GM12878 (cell line): Measurements from ENCODE around the gene RCL1. TPM values are rescaled to one million over a fixed set of nuclear protein-coding genes. Genes with fewer than 3 reads are reported as not detected.
"Not testable (repeated sequence)": the region's sequence is repeated elsewhere in the genome, so short reads cannot be mapped to it uniquely, and the experiment has no call there.

ENCODE experiments used
- ATAC-seq: fragments of 200-7000 bp; cut with Tn5 transposase; 3 replicates; pipeline ENCODE4 v1.9.1; 2020; ENCODE audit warnings: mild to moderate bottlenecking, moderate library complexity
- BruUV-seq: library from RNA; stranded (reverse); fragments of 400-500 nt; replicated peaks from 2 replicates; lab custom pipeline; 2021; lab: Mats Ljungman, UMichigan
- CTCF ChIA-PET: fragments of 300-600 bp; sonication (Branson Sonifier 250); formaldehyde crosslinking; extraction: SDS; loops from one replicate; lab custom pipeline; 2021; ENCODE audit warnings: inconsistent platforms; lab: Yijun Ruan, JAX
- POLR2A ChIA-PET: fragments of 350-600 bp; formaldehyde crosslinking; extraction: SDS; loops from one replicate; lab custom pipeline; 2021; ENCODE audit warnings: inconsistent platforms; lab: Charles Lee
- RAD21 ChIA-PET: fragments of 300-600 bp; sonication (Branson Sonifier 250); formaldehyde crosslinking; loops from one replicate; lab custom pipeline; 2023; ENCODE audit warnings: antibody characterized with exemption; ENCODE audit not compliant: unreplicated experiment; lab: Charles Lee
- SMC1A ChIA-PET: fragments of 300-600 bp; sonication (Branson Sonifier 250); formaldehyde crosslinking; loops from one replicate; lab custom pipeline; 2023; ENCODE audit not compliant: unreplicated experiment, uncharacterized antibody; lab: Charles Lee
- DNase-seq: peaks from one replicate; pipeline ENCODE4 v3.0.0-alpha.2; 2011; ENCODE audit warnings: low read depth, low spot score
- FAIRE-seq: peaks from 3 replicates; lab custom pipeline; 2011; peaks lifted over from hg19 to GRCh38; lab: Jason Lieb, UNC
- H2AFZ ChIP-seq: 2 replicates; pipeline ENCODE4 v1.6.0; 2011; ENCODE audit warnings: low read depth, low read length, control low read depth; ENCODE audit not compliant: control insufficient read depth
- H3K27ac ChIP-seq: 2 replicates; pipeline ENCODE4 v1.5.1; 2011; ENCODE audit warnings: control low read depth; ENCODE audit not compliant: control insufficient read depth, insufficient read depth
- H3K27me3 ChIP-seq, 2 experiments: replicated peaks in 1 of 2; 2 replicates each; pipeline versions ENCODE4 v1.6.0 to v1.6.1; 2011; ENCODE audit warnings: low read length in 1 of 2; ENCODE audit not compliant: control insufficient read depth in 2 of 2, insufficient read depth in 2 of 2
- H3K36me3 ChIP-seq, 2 experiments: 2 replicates each; pipeline ENCODE4 v1.5.1; 2011; ENCODE audit warnings: low read length in 1 of 2; ENCODE audit not compliant: control insufficient read depth in 2 of 2, insufficient read depth in 2 of 2
- H3K4me1 ChIP-seq: 2 replicates; pipeline ENCODE4 v1.6.1; 2011; ENCODE audit warnings: mild to moderate bottlenecking, low read length, moderate library complexity, mixed read lengths; ENCODE audit not compliant: control insufficient read depth, insufficient read depth
- H3K4me2 ChIP-seq: 2 replicates; pipeline ENCODE4 v1.6.0; 2011; ENCODE audit warnings: control low read depth; ENCODE audit not compliant: control insufficient read depth, insufficient read depth
- H3K4me3 ChIP-seq: fragments of 200-600 bp; sonication (generic); 2 replicates; pipeline ENCODE4 v1.5.1; 2016
- H3K79me2 ChIP-seq: 2 replicates; pipeline ENCODE4 v1.6.0; 2011; ENCODE audit warnings: low read length; ENCODE audit not compliant: control insufficient read depth, insufficient read depth
- H3K9ac ChIP-seq: 2 replicates; pipeline ENCODE4 v1.8.0; 2011; ENCODE audit warnings: low read length, control low read depth, mixed read lengths; ENCODE audit not compliant: control insufficient read depth, insufficient read depth
- H3K9me3 ChIP-seq: replicated peaks from 3 replicates; pipeline ENCODE4 v1.5.1; 2011; ENCODE audit warnings: mild to moderate bottlenecking, low read length; ENCODE audit not compliant: control insufficient read depth, insufficient read depth
- H4K20me1 ChIP-seq: 2 replicates; pipeline ENCODE4 v1.6.0; 2011; ENCODE audit not compliant: control insufficient read depth, insufficient read depth
- BACH1 ChIP-seq: fragments of 450-650 bp; IDR thresholded peaks from 2 replicates; pipeline ENCODE4 v1.6.1; 2017; ENCODE audit warnings: mild to moderate bottlenecking, borderline replicate concordance
- ETV6 ChIP-seq, 2 experiments: fragments of 450-650 bp in 1 of 2; IDR thresholded peaks in 1 of 2; conservative IDR thresholded peaks in 1 of 2; 2 replicates each; pipeline ENCODE4 v1.6.1; 2014; ENCODE audit warnings: antibody characterized with exemption in 1 of 2, borderline replicate concordance in 1 of 2, low read depth in 1 of 2, mild to moderate bottlenecking in 1 of 2, moderate library complexity in 1 of 2
- MEF2B ChIP-seq: fragments of 450-650 bp; IDR thresholded peaks from 2 replicates; pipeline ENCODE4 v1.6.1; 2018; ENCODE audit warnings: mild to moderate bottlenecking, moderate library complexity; ENCODE audit not compliant: partially characterized antibody, poor library complexity, severe bottlenecking
- NR2C1 ChIP-seq: fragments of 450-650 bp; IDR thresholded peaks from 2 replicates; pipeline ENCODE4 v1.6.1; 2017; ENCODE audit warnings: antibody characterized with exemption, mild to moderate bottlenecking, moderate library complexity
- POLR2AphosphoS5 ChIP-seq: IDR thresholded peaks from 2 replicates; pipeline ENCODE4 v1.6.1; 2011; ENCODE audit warnings: mild to moderate bottlenecking, low read length, inconsistent platforms
- TARDBP ChIP-seq: IDR thresholded peaks from 2 replicates; pipeline ENCODE4 v1.6.1; 2016; ENCODE audit warnings: borderline replicate concordance
- ZNF274 ChIP-seq: IDR thresholded peaks from one replicate; pipeline ENCODE4 v1.8.0; 2011; ENCODE audit not compliant: insufficient read length, insufficient read depth
- WGBS: methylation state at CpG from one replicate; pipeline ENCODE4 v1.1.6; 2016; ENCODE audit warnings: low lambda C conversion rate; ENCODE audit not compliant: insufficient replicate concordance, insufficient coverage; ENCODE audit errors: missing lambda C conversion rate; 5-methylcytosine and 5-hydroxymethylcytosine counted together
- in situ Hi-C: fragments of 300-500 bp; cut with MboI; formaldehyde crosslinking; loops from 9 replicates; pipeline ENCODE4 v1.14.3; 2018; ENCODE audit warnings: mixed read lengths
- intact Hi-C: fragments of 100-400 bp; cut with micrococcal nuclease; formaldehyde crosslinking; loops from one replicate; pipeline ENCODE4 v1.14.2; 2022; ENCODE audit not compliant: unreplicated experiment
- polyA plus RNA-seq, 11 experiments: library from polyadenylated mRNA; depleted of rRNA in 4 of 11; unstranded in 6 of 11; stranded (reverse) in 5 of 11; fragments of >200 nt; fragmentation: Nextera tagmentation in 4 of 11; fragmentation: Illumina TruSeq in 1 of 11; extraction: Ambion mirVana in 4 of 11; extraction: Trizol in 1 of 11; gene quantifications; 1 replicate in 1 of 11; 2 replicates in 10 of 11; pipeline versions ENCODE4 v1.2.1 to v1.2.3, GENCODE V29; 2011 to 2016; ENCODE audit warnings: inconsistent platforms in 2 of 11, missing spikeins in 2 of 11, low read depth in 1 of 11
- total RNA-seq, 4 experiments: library from RNA; depleted of rRNA in 3 of 4; stranded (reverse); fragments of >200 nt in 3 of 4; fragmentation: Illumina TruSeq in 1 of 4; extraction: Trizol in 1 of 4; gene quantifications; 2 replicates each; pipeline versions ENCODE4 v1.2.1 to v1.2.3, GENCODE V29; 2013 to 2021
- TF ChIP-seq, protein P1 (sequence below): fragments of 450-650 bp; formaldehyde crosslinking; IDR thresholded peaks from 2 replicates; pipeline ENCODE4 v1.4.0; 2022; ENCODE audit warnings: mild to moderate bottlenecking, moderate library complexity
- TF ChIP-seq, protein P2 (sequence below): IDR thresholded peaks from 2 replicates; pipeline ENCODE4 v1.6.1; 2012; ENCODE audit warnings: low read depth, low read length, improper control_type of control experiment
- TF ChIP-seq, protein P3 (sequence below): IDR thresholded peaks from 2 replicates; pipeline ENCODE4 v1.6.1; 2012; ENCODE audit warnings: low read depth, low read length, improper control_type of control experiment

The RCL1 gene
- total and polyA plus RNA-seq, 10 of the 15 experiments (the other 5 are each of a cell fraction or from before 2014, with no cell fraction given): 21.1 to 46.8 (median 30.5) TPM

DNA sequence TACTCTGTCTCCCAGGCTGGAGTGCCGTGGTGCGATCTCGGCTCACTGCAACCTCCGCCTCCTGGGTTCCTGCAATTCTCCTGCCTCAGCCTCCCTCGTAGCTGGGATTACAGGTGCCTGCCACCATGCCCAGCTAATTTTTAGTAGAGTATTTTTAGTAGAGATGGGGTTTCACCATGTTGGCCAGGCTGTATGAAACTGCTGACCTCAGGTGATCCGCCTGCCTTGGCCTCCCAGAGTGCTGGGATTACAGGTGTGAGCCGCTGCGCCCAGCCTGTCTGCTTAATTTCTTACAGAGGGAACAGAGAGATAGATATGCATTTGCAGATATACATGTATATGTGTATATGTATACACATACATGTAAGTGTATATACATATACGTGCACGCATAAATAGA lies 2.4 kb downstream of the RCL1 start:
- H3K9ac ChIP-seq, H3K9me3 ChIP-seq, H4K20me1 ChIP-seq, in situ Hi-C loops, H3K27me3 ChIP-seq, ATAC-seq, H3K36me3 ChIP-seq, DNase-seq, H2AFZ ChIP-seq, FAIRE-seq, H3K27ac ChIP-seq, BruUV-seq: not testable (repeated sequence)
- 95% methylated on average over 10 of the region's 10 CpGs for WGBS
- Histone ChIP-seq H3K4me2 (peak overlapping the region; percentile 97), H3K4me1 (peaks cover 11% of the 10 kb centered on the region), H3K4me3 (peak overlapping the region; percentile 82; the same call in 1 of the 2 replicates), H3K79me2 (peaks cover 70% of the 10 kb centered on the region)
- SMC1A ChIA-PET: interaction anchor here (1.0 to 3.5 kb wide), 9 partner anchors 14 to 193 kb away, joined by 3 to 21 read pairs (median 5); no protein-coding TSS in a partner anchor
- CTCF ChIA-PET: interaction anchor here (0.8 to 3.9 kb wide), 5 partner anchors 32 to 195 kb away, joined by 3 to 18 read pairs (median 9); no protein-coding TSS in a partner anchor
- POLR2A ChIA-PET: interaction anchor here (0.5 to 1.7 kb wide), 3 partner anchors 20 to 107 kb away, joined by 3 to 5 read pairs (median 4); no protein-coding TSS in a partner anchor
- RAD21 ChIA-PET: interaction anchor here (0.7 to 4.6 kb wide), 6 partner anchors 20 to 192 kb away, joined by 3 to 44 read pairs (median 6); partner anchors contain the start of gene JAK2
- intact Hi-C loops: loop anchor here (10.0 kb wide), 1 partner anchor 190 kb away; the partner anchor contains the start of gene JAK2

DNA sequence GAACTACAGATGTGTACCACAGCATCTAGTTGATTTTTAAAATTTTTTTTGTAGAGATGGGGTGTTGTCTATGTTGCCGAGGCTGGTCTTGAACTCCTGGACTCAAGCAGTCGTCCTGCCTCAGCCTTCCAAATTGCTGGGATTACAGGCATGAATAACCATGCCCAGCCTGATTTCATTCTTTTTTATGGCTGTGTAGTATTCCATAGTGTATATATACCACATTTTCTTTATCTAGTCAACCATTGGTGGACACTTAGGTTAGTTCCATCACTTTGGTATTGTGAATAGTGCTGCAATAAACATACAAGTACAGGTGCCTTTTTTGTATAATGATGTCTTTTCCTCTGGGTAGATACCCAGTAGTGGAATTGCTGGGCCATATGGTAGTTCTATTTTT lies 3.8 kb downstream of the RCL1 start:
- H3K27ac ChIP-seq: no peak overlapping the region
- ATAC-seq (no peak), DNase-seq (no peak), FAIRE-seq (no peak)
- H3K9ac ChIP-seq: no peak overlapping the region
- no peak overlapping the region; the same call in 1 of the 2 replicates for H3K4me2 ChIP-seq
- in situ Hi-C loops (no loop called here), intact Hi-C loops (loop anchor here (10.0 kb wide), 1 partner anchor 188 kb away; the partner anchor contains the start of gene JAK2)
- peaks cover 11% of the 10 kb centered on the region for H3K4me1 ChIP-seq
- ChIA-PET SMC1A (interaction anchor here (0.6 to 3.2 kb wide), 10 partner anchors 12 to 798 kb away, joined by 3 to 16 read pairs (median 4); partner anchors contain the start of gene JAK2), POLR2A (interaction anchor here (1.2 kb wide), 1 partner anchor 21 kb away, joined by 4 read pairs; no protein-coding TSS in a partner anchor), CTCF (interaction anchor here (0.6 to 3.9 kb wide), 11 partner anchors 12 to 1883 kb away, joined by 3 to 18 read pairs (median 9); partner anchors contain the start of gene JAK2), RAD21 (interaction anchor here (2.1 to 2.2 kb wide), 2 partner anchors 19 to 33 kb away, joined by 6 read pairs; no protein-coding TSS in a partner anchor)
- peaks cover 81% of the 10 kb centered on the region for H3K79me2 ChIP-seq
- no peaks in the 10 kb centered on the region; the same call in 2 of the 3 replicates for H3K9me3 ChIP-seq
- H3K4me3 ChIP-seq: no peak overlapping the region
- no TSS peak for BruUV-seq
- H4K20me1 ChIP-seq: no peaks in the 10 kb centered on the region
- no peak overlapping the region for H2AFZ ChIP-seq
- no peaks in the 10 kb centered on the region for H3K36me3 ChIP-seq
- 98% methylated on average over 2 of the region's 2 CpGs for WGBS
- H3K27me3 ChIP-seq: no peaks in the 10 kb centered on the region
- TF ChIP-seq TARDBP (no peak), MEF2B (no peak), NR2C1 (no peak), BACH1 (no peak), POLR2AphosphoS5 (no peak), ETV6 (conservative IDR thresholded peaks at IDR 0.05 in 1 of 2, IDR thresholded peaks at IDR 0.05 in 1 of 2; ENCODE audit: borderline replicate concordance in 1 of 2, low read depth in 1 of 2) (no peak), ZNF274 (no peak)
- TF ChIP-seq, protein P1, sequence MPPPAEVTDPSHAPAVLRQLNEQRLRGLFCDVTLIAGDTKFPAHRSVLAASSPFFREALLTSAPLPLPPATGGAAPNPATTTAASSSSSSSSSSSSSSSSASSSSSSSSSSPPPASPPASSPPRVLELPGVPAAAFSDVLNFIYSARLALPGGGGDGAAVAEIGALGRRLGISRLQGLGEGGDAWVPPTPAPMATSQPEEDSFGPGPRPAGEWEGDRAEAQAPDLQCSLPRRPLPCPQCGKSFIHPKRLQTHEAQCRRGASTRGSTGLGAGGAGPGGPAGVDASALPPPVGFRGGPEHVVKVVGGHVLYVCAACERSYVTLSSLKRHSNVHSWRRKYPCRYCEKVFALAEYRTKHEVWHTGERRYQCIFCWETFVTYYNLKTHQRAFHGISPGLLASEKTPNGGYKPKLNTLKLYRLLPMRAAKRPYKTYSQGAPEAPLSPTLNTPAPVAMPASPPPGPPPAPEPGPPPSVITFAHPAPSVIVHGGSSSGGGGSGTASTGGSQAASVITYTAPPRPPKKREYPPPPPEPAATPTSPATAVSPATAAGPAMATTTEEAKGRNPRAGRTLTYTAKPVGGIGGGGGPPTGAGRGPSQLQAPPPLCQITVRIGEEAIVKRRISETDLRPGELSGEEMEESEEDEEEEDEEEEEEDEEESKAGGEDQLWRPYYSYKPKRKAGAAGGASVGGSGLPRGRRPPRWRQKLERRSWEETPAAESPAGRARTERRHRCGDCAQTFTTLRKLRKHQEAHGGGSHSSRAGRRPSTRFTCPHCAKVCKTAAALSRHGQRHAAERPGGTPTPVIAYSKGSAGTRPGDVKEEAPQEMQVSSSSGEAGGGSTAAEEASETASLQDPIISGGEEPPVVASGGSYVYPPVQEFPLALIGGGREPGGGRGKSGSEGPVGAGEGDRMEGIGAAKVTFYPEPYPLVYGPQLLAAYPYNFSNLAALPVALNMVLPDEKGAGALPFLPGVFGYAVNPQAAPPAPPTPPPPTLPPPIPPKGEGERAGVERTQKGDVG (CRISPR knock-in tag): no peak
- TF ChIP-seq, protein P2, sequence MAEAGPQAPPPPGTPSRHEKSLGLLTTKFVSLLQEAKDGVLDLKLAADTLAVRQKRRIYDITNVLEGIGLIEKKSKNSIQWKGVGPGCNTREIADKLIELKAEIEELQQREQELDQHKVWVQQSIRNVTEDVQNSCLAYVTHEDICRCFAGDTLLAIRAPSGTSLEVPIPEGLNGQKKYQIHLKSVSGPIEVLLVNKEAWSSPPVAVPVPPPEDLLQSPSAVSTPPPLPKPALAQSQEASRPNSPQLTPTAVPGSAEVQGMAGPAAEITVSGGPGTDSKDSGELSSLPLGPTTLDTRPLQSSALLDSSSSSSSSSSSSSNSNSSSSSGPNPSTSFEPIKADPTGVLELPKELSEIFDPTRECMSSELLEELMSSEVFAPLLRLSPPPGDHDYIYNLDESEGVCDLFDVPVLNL: no peak
- TF ChIP-seq, protein P3, sequence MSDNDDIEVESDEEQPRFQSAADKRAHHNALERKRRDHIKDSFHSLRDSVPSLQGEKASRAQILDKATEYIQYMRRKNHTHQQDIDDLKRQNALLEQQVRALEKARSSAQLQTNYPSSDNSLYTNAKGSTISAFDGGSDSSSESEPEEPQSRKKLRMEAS: no peak
